GM18870 (cell line): ENCODE data around the gene ECHDC3.
A peak's percentile ranks its signal among the peaks of the same experiment; 100 is the strongest.
"Not testable (repeated sequence)": the region's sequence is repeated elsewhere in the genome, so short reads cannot be mapped to it uniquely, and the experiment has no call there.

Source experiments
- ATAC-seq: cut with Tn5 transposase; IDR thresholded peaks from one replicate; pipeline ENCODE4 v1.9.1; 2021; ENCODE audit warnings: moderate library complexity; ENCODE audit not compliant: unreplicated experiment

The ECHDC3 gene

GRCh38 chr10:11715815-11716494 lies 26.2 kb upstream of the ECHDC3 start:
- no peak for ATAC-seq

GRCh38 chr10:11716686-11717085 lies 25.5 kb upstream of the ECHDC3 start:
- no peak for ATAC-seq

DNA sequence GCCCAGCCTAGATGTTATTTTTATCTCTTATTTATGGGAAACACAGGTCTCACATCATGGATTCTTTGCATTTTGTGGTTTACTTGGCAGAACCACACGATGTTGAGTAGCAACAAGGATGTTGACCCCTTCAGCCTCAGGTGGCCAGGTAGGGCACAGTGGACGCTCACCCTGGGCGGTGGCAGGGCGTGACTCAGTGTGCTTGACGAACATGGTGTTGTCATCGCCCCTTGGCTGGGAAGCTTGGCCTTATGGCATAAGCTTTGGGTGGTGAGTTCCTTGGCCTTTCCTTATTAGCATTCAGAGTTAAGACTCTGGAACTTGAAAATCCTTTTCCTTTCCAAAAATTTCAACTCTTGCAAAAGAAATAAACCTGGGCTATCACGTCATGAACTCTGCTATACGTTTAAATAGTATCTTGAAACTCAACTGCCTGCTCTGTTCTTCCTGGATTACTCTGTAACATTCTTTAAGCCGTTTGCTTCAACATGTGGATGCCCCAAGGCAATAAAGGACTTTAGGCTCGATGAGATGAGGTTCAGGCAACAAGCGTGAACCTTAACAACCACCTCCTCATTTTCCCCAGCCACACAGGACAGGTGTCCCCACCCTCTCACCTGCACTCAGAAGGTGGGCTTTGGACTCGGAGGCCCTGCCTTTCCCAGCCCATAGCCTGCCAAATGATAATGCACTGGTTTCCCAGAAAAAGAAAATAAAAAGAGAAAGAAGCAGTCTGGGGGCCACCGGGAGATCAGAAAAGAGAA lies 22.5 kb upstream of the ECHDC3 start:
- ATAC-seq = no peak

DNA sequence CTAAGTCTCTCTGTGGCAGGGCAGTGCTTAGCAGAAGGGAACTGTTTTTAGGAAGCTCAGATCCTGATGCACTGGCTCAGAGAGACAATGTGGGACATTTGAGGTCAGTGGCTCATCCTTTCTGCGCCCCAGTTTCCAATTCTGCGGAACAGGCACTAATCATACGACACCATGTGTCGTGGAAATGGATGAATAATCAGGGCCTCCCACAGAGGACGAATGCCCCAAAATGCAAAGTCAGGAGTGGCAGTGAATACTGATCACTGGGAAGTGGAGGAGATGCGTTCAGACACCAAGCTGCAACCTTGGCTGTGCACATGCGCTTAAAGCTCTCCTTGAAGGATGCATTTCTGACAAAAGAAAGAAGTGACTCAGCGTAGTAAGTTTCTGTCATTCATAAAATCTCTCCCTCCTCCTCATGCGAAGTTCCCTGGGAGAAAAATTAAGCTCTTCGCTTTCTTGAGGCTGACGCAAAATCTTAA lies 21.9 kb upstream of the ECHDC3 start:
- no peak for ATAC-seq

DNA sequence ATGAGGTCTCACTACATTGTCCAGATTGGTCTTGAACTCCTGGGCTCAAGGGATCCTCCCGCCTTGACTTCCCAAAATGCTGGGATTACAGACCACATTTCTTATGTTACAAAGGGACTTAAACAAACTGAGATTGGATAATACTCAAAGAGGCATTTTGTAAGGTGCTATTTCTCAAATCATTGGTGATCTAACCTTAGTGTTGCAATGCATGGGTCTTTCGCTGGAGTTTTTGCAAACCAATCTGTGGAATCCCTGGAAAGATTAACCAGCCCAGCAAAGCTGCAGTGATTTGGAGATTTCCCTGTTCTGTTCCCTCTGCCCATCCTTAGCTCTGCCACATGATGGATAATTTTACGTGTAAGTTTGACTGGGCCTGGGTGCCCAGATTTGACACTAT lies 20.4 kb upstream of the ECHDC3 start:
- no peak for ATAC-seq

- ATAC-seq = no peak
Observed at GRCh38 chr10:11723359-11723758, 18.8 kb upstream of the ECHDC3 start.

DNA sequence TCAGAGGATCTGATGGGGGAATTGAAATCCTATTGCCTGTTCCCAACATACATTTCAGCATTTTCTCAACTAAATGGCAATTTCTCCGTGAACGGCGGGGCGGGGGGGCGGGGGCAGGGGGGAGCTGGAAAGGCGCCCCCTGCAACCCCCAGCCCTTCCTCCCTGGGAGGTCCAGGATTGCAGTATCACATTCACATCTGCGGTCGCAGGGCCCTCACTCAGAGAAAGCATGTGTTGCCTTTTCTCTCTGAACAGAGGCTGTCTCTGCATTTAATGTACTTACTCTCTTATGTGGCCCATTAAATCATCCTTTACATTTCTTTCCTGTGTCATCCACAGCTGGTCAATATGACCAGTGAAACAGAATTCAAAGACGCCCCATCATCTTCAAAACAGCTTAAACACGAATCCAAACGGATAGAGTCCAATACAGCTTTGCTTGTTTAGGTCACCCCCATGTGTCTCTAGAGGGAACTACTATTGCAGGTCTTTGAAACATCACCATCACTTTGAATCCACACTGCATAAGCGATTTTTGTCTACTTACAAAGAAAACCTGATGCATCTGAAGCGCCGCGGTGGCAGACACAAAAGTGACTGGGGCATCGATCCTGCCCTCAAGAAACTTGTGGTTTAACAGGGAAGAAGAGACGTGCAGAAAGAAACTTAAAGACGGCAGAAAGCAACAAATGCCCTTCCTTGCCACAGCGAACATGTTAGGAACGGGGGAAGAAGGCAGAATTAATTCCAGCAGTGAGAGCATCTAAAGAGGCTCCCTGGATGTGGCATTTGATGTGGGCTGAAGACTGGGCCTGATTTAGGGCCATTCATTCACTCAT lies 17.0 kb upstream of the ECHDC3 start:
- peak; percentile 82 for ATAC-seq

GRCh38 chr10:11725912-11726311 lies 16.3 kb upstream of the ECHDC3 start:
- no peak for ATAC-seq

- ATAC-seq = no peak
Observed at GRCh38 chr10:11727563-11727962, 14.6 kb upstream of the ECHDC3 start.

DNA sequence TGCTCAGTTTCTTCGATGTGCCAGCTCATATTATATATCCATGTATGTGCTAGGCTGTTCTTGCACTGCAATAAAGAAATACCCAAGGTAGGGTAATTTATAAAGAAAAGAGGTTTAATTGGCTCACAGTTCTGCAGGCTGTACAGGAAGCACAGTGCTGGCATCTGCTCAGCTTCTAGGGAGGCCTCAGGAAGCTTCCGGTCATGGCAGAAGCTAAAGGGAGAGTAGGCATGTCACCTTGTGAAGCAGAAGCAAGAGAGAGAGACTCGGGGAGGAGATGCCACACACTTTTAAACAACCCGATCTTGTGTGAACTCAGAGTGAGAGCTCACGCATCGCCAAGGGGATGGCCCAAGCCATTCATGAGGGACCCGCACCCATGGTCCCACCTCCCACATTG lies 13.8 kb upstream of the ECHDC3 start:
- ATAC-seq = no peak

DNA sequence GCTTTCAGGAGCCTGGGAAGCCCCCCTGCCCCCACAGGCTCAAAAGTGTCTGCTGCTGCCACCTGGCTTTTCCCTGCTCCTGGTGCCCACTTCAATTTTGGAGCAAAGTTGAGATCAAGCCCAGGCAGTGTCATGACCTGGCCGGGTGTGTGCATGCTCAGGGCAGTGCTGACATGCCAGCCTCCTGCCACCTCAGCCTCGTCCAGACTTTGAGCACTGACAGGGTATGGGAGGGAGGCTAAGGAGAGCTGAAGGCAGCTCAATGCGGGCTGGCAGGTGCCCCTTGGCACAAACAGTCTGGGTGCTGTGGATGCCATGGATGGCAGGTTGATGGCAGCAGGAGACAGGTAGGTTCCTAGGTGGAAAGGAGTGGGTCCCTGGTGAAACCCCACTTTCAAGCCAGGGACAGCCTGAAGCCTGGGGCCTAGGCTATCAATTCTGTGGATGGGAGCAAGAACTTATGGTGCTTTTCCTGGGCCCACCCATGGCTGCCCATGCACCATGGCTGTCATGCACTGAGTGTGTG lies 12.3 kb upstream of the ECHDC3 start:
- no peak for ATAC-seq

- ATAC-seq = no peak
Observed at GRCh38 chr10:11730779-11731178, 11.4 kb upstream of the ECHDC3 start.

DNA sequence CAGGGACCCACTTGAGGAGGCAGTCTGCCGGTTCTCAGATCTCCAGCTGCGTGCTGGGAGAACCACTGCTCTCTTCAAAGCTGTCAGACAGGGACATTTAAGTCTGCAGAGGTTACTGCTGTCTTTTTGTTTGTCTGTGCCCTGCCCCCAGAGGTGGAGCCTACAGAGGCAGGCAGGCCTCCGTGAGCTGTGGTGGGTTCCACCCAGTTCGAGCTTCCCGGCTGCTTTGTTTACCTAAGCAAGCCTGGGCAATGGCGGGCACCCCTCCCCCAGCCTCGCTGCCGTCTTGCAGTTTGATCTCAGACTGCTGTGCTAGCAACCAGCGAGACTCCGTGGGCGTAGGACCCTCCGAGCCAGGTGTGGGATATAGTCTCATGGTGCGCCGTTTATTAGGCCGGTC lies 5.4 kb upstream of the ECHDC3 start:
- not testable (repeated sequence) for ATAC-seq

- ATAC-seq = not testable (repeated sequence)
Observed at GRCh38 chr10:11737258-11738032, 4.7 kb upstream of the ECHDC3 start.

- ATAC-seq = no peak
Observed at GRCh38 chr10:11740907-11741306, 1.3 kb upstream of the ECHDC3 start.

DNA sequence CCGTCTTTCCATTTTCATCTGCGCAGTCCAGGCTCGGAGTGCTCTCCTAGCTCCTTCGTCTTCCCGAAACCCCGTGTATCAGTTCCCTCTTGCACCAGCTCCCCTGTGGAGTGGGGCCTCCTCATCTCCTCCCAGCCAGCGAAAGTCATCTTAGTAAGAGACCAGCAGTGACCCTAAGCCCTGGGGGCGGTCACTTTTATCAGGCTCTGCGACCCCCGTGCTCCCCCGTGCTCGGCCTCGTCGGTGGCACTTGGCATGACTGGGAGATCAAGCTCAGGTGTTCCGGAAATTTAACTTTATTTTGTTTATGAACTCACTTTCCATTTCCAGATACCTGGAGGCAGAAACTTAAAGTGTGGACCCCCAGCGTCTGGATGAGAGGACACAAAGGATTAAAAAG lies 574 bp upstream of the ECHDC3 start:
- no peak for ATAC-seq

DNA sequence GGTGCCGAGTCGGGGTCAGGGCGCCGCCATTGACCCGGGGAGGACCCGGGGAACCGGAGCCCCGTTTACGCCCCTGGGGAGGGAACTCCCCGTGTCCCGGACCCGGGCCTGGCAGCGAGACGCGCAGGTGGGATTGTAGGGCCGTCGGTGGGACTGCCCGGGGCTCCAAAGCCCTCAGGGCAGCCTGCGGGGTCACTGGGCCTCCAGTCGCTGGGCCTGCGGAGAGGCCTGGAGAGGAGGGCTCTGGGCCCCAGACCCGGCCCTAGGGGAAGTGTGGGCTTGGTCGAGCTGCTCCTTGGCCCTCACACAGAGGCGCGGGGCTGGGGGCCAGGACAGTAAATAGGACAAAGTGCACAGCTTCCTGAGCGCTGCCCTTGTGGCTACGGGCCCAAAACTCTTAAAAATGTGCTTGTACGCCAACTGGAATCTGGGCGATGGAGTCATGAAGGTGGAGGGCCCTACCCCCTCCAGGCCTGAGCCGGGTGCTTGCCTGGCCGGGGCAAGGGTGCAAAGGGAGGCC lies 657 bp downstream of the ECHDC3 start:
- no peak for ATAC-seq

DNA sequence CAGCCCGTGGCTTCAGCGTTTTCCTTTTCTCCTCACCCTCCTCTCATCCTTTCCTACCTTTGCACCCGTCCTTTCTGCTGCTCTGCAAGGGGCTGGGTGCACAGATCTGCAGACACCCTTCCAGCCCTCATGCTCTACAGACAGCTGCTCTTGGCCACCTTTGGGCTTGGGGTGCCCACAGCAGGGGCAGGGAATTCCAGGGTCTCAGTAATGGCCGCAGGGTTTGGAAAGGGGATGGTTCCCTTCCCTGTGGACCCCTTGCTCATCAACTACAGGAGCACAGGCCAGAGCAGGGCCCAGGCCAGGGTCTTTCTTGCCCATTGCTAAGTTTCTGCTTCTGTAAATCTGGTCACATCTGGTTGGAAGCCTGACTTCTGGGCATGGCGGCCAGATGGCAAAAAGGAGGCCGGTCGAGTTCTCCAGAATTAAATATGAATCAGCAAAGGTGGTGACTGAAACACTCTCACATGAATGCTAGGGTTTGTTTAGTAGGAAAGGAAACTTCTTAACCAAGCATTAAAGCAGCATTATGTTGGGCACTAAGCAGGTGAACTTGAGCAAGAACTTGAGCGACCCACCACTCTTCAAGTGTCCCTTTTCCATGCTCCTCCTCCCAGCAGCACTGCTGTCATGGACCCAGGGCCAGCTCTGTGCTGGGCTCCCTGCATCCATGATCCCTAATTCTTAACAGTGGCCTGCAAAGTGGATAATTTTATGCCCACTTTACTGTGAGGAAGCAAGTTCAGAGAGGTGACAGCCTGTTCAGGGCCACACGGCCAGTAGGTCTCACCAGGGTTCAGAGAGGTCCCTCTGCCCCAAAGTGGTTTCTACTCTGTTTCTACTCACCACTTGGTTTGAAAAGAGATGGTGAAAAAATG lies 1.5 kb downstream of the ECHDC3 start:
- no peak for ATAC-seq

DNA sequence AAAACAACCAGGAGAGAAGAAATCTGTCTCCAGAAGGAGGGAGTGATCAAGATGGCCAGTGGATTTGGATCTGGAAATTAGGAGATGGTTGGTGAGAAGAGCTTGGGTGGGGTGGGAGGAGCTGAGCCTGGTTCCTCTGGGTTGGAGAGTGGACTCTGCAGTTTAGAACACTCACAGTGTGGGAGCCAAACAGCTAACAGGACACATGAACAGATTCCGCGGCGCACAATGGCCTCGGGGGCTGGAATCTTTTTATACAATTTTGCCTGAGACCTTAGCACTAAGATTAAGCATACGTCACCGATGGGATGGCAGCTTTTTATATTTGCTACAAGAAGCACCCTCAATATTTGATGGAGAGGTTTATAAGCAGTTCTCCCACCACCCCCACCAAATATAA lies 2.9 kb downstream of the ECHDC3 start:
- ATAC-seq = no peak
